IPS-20b (cell line): Measurements from ENCODE around the gene PTPN5.

ENCODE experiments used
- H3K27ac ChIP-seq: one replicate; pipeline ENCODE4 v1.5.1; 2013; ENCODE audit warnings: low read length
- H3K27me3 ChIP-seq: 2 replicates; pipeline ENCODE4 v1.6.1; 2013; ENCODE audit warnings: mild to moderate bottlenecking, low read length, inconsistent platforms; ENCODE audit not compliant: insufficient read depth
- H3K36me3 ChIP-seq: 2 replicates; pipeline ENCODE4 v1.6.1; 2013; ENCODE audit warnings: low read depth, mild to moderate bottlenecking, inconsistent platforms, low read length, moderate library complexity; ENCODE audit not compliant: insufficient read depth
- H3K4me1 ChIP-seq: 2 replicates; pipeline ENCODE4 v1.6.1; 2013; ENCODE audit warnings: mild to moderate bottlenecking, control low read depth, inconsistent platforms, low read length, moderate library complexity; ENCODE audit not compliant: insufficient read depth
- H3K4me3 ChIP-seq: 2 replicates; pipeline ENCODE4 v1.5.1; 2013; ENCODE audit warnings: mild to moderate bottlenecking, low read length, inconsistent platforms
- H3K9ac ChIP-seq: 2 replicates; pipeline ENCODE4 v1.6.1; 2013; ENCODE audit warnings: low read depth, mild to moderate bottlenecking, inconsistent platforms, low read length, moderate library complexity
- H3K9me3 ChIP-seq: 2 replicates; pipeline ENCODE4 v1.6.1; 2013; ENCODE audit warnings: mild to moderate bottlenecking, low read depth, low read length, inconsistent platforms; ENCODE audit not compliant: insufficient read depth

The PTPN5 gene

DNA sequence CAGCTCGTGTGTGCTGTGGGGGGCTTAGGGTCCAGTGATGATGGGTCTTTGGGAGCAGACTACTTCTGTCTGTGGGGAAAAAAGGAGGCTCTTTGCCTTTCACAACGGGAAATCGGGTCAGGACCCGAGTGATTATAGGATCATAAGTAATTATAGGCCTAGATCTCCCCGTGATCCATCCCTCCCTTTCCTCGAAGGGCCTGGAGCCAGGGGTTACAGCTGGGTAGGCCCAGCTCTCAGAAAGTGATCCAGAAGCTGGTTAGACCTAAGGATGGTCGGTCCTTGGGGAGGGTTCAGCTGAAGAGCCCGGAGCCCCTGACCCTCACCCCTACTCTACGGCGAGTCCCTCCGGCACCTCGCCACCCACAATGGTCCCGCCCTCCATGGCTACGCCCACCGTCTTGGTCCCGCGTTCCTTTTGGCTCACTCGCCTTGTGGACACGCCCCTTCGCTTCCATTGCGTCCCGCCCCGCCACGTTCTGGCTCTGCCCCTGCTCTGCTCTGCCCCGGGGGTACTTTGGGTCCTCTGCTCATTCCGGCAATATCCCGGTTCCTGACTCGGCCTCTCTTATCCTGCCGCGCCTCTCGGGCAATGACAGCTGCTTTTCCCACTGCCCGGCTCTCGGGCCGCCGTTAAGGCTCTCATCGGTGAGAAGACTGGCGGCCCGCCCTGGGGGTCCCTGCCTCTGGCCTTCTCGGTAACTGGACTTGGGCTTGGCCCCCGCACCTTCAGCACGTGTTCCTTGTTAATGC is 70.6 kb downstream of the PTPN5 start:
- Histone ChIP-seq H3K36me3 (no peaks in the 10 kb centered on the region), H3K27me3 (peaks cover 39% of the 10 kb centered on the region; the same call in 1 of the 2 replicates), H3K9me3 (no peaks in the 10 kb centered on the region), H3K4me1 (peaks cover 2% of the 10 kb centered on the region; the same call in 1 of the 2 replicates), H3K9ac (peak overlapping the region; percentile 55; the same call in 1 of the 2 replicates), H3K27ac (no peak overlapping the region), H3K4me3 (peak overlapping the region; percentile 74)

DNA sequence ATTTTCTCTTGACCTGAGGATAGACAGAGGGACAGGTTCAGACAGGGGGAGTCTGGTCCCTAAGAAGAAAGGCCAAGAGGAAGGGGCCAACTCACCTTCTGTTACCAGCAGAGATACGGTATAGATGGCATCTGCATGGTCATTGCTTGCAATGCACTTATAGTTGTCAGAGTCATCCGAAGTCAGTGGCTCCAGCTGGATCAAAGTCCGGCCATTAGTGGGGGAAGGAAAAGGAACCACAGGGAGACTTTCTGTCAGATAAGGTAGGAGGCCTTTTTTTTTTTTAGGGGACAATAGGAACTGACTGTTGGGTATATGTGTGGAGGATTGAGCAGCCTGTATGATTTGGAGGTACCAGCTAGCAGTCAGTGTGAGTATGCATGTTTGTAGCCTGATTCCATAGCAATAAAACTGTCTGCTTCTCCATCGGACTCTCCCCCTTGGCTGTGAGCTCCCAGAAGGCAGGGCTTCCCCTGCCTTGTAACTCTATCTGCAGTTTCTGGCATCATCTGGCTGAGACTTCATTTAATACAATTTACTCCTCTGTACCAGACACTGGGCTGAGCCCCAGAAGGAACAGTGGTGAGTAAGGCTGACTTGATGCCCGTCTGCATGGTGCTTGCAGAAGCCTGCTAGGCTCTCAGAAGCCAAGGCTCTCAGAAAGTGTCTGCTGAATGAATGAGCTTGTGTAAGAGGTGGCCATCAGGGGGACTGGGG is 71.3 kb downstream of the PTPN5 start:
- peaks cover 41% of the 10 kb centered on the region; the same call in 1 of the 2 replicates for H3K27me3 ChIP-seq
- peak overlapping the region; percentile 74; the same call in 1 of the 2 replicates for H3K4me3 ChIP-seq
- H3K27ac ChIP-seq, result no peak overlapping the region
- peak overlapping the region; percentile 55; the same call in 1 of the 2 replicates for H3K9ac ChIP-seq
- no peaks in the 10 kb centered on the region for H3K9me3 ChIP-seq
- H3K36me3 ChIP-seq, result no peaks in the 10 kb centered on the region
- H3K4me1 ChIP-seq, result no peaks in the 10 kb centered on the region

DNA sequence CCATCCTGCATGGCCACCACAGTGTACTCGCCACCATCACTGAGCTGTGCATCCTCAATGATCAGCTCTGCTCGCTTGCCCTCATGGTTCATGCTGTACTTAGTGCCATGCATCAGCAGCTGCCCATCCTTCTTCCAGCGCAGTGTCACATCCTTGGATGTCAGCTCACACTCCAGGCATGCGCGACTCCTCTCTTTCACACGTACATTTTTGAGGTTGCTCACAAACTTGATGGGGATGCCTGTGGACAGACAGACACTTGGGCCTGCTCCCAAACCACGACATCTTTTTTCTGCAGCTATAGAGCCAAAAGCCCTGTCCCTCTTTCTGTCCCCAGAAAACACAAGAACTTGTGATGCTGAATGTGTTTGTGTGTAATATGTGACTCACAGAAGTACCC is 76.1 kb downstream of the PTPN5 start:
- H3K36me3 ChIP-seq, result no peaks in the 10 kb centered on the region
- H3K27me3 ChIP-seq, result peaks cover 48% of the 10 kb centered on the region; the same call in 1 of the 2 replicates
- no peaks in the 10 kb centered on the region for H3K9me3 ChIP-seq

GRCh38 chr11:18714443-18714780 is 77.2 kb downstream of the PTPN5 start:
- Histone ChIP-seq H3K9me3 (no peaks in the 10 kb centered on the region), H3K4me3 (no peak overlapping the region), H3K9ac (no peak overlapping the region), H3K27ac (no peak overlapping the region), H3K27me3 (peaks cover 52% of the 10 kb centered on the region; the same call in 1 of the 2 replicates), H3K36me3 (no peaks in the 10 kb centered on the region), H3K4me1 (no peaks in the 10 kb centered on the region)

More for the DNA sequence above, 76.1 kb downstream of the PTPN5 start:
- H3K4me1 ChIP-seq, result no peaks in the 10 kb centered on the region
- H3K4me3 ChIP-seq, result no peak overlapping the region
- no peak overlapping the region for H3K9ac ChIP-seq
- H3K27ac ChIP-seq, result no peak overlapping the region

DNA sequence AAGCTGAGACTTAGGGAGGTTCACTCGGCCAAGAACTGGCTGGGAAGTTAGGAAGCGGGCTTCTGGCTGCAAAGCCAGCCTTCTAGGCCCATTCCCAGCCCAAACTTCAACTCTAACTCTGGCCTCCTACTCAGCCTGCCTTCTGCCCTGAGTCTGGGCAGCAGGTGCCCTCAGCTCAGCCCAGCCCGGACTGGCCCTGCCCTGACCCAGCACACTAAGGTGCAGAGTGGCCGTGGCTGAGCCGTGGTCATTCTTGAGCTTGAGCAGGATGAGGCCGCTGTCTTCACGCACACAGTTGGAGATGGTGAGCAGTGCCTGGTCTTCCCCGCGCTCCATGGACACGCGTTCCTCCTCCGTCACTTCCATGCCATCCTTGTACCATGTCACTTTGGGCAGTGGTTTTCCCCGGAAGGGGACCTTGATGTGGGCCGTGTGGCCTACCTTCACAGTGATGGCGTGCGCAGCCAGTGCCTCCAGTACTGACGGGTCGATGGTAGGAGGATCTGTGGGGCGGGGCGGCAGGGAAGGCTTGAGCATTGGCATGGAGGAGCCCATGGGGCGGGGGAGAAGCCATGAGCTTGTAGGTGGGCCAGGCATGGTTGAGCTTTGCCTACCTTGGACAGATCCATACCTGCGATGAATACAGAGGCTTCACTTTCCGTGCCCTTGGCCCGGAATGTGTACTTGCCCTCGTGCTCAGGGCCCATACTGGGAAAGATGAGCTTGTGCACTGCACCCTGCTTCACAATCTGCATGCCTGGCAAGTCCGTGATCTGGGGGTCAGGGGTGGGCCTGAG is 77.8 kb downstream of the PTPN5 start:
- H3K9ac ChIP-seq, result no peak overlapping the region
- no peaks in the 10 kb centered on the region for H3K36me3 ChIP-seq
- no peaks in the 10 kb centered on the region for H3K4me1 ChIP-seq
- H3K4me3 ChIP-seq, result no peak overlapping the region
- H3K9me3 ChIP-seq, result no peaks in the 10 kb centered on the region
- H3K27ac ChIP-seq, result no peak overlapping the region
- peaks cover 57% of the 10 kb centered on the region; the same call in 1 of the 2 replicates for H3K27me3 ChIP-seq

- Histone ChIP-seq H3K27me3 (peaks cover 53% of the 10 kb centered on the region), H3K9ac (no peak overlapping the region), H3K36me3 (no peaks in the 10 kb centered on the region), H3K27ac (no peak overlapping the region), H3K4me1 (no peaks in the 10 kb centered on the region), H3K4me3 (no peak overlapping the region), H3K9me3 (no peaks in the 10 kb centered on the region)
Measured at GRCh38 chr11:18710545-18710944, 81.1 kb downstream of the PTPN5 start.

DNA sequence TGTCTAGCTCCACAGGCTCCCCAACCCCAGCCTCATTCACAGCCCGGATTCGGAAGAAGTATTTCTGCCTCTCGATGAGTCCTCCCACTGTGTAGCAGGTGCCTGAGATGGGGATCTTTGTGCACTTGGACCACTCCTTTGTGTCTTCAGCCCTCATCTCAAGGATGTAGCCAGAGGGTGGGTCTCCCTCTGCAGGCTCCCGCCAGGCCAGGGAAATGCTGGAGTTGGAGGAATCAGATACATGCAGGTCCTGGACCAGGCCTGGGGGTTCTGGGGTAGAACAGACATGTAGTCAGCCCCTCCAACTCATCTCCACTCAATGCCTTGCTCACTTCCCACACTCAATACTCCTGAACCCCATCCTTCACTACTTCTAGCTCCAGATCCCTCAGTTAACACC is 82.2 kb downstream of the PTPN5 start:
- no peaks in the 10 kb centered on the region for H3K9me3 ChIP-seq
- H3K4me3 ChIP-seq, result no peak overlapping the region
- peaks cover 55% of the 10 kb centered on the region for H3K27me3 ChIP-seq
- no peak overlapping the region for H3K27ac ChIP-seq
- H3K36me3 ChIP-seq, result no peaks in the 10 kb centered on the region
- H3K4me1 ChIP-seq, result no peaks in the 10 kb centered on the region
- no peak overlapping the region for H3K9ac ChIP-seq

- no peaks in the 10 kb centered on the region for H3K9me3 ChIP-seq
- peaks cover 62% of the 10 kb centered on the region for H3K27me3 ChIP-seq
- H3K9ac ChIP-seq, result no peak overlapping the region
- no peak overlapping the region for H3K27ac ChIP-seq
- no peak overlapping the region for H3K4me3 ChIP-seq
- no peaks in the 10 kb centered on the region for H3K36me3 ChIP-seq
- no peaks in the 10 kb centered on the region for H3K4me1 ChIP-seq
Measured at GRCh38 chr11:18707811-18708340, 83.7 kb downstream of the PTPN5 start.

- Histone ChIP-seq H3K27me3 (peaks cover 56% of the 10 kb centered on the region), H3K27ac (no peak overlapping the region), H3K36me3 (no peaks in the 10 kb centered on the region), H3K4me1 (no peaks in the 10 kb centered on the region), H3K9ac (peak overlapping the region; percentile 73), H3K9me3 (no peaks in the 10 kb centered on the region), H3K4me3 (peak overlapping the region; percentile 64; the same call in 1 of the 2 replicates)
Measured at GRCh38 chr11:18706330-18707243, 85.0 kb downstream of the PTPN5 start.

- Histone ChIP-seq H3K4me3 (peak overlapping the region; percentile 66; the same call in 1 of the 2 replicates), H3K27me3 (peaks cover 58% of the 10 kb centered on the region), H3K4me1 (no peaks in the 10 kb centered on the region), H3K9ac (no peak overlapping the region; the same call in 1 of the 2 replicates), H3K9me3 (no peaks in the 10 kb centered on the region), H3K27ac (no peak overlapping the region), H3K36me3 (no peaks in the 10 kb centered on the region)
Measured at GRCh38 chr11:18705651-18706281, 85.8 kb downstream of the PTPN5 start.
